Measurements from ENCODE around the gene DAPK1.

The DAPK1 gene

GRCh38 chr9:87641067-87641466 is 143.4 kb downstream of the DAPK1 start (continued):
- TF ChIP-seq SNAI2 (CRISPR knock-in tag; IDR thresholded peaks at IDR 0.05): no peak
- TF ChIP-seq RARB (CRISPR knock-in tag; IDR thresholded peaks at IDR 0.05): no peak
- TF ChIP-seq BACH2 (CRISPR knock-in tag; IDR thresholded peaks at IDR 0.05; ENCODE audit: borderline replicate concordance): no peak
- TF ChIP-seq ZC3H10 (CRISPR knock-in tag; IDR thresholded peaks at IDR 0.05): no peak
- TF ChIP-seq ZFP30 (CRISPR knock-in tag; IDR thresholded peaks at IDR 0.05): no peak
- TF ChIP-seq CSDC2 (CRISPR knock-in tag; IDR thresholded peaks at IDR 0.05): no peak

DNA sequence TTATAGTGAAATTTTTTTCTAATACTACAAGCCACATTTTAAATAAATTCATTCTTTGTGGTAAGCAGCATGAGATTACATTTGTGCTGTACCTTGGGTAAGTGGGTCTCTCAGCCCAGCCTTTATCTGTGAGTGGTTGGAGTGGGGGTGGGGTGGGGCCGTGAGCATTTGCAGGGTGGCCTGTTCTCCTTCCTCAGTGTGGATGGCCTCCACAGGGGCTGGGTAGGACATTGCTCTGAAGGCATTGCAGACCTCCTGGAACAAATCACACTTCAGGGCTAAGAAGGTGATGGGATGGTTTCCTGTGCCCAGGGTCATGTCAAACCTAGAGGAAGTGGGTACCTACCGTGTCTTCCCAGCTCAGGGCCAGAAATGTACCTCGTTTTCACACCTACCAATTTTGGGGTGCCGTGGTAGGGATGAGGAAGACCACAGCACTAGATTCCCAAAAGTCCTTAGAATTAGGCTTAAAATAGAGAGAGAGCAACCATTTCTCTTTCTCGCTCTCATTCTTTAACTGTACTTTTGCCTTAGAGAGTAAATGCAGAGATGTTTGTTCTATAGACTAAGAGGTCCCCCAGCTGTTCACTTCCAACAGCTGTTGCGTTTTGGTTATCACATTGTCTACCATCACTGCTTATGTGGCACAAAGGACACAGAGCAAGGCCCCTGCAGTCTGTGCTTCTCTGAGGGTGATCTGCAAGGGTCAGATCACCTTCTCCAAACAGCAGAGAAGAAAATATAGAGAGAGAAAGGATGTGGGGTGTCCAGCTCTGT is 144.9 kb downstream of the DAPK1 start:
- TF ChIP-seq CSDC2 (CRISPR knock-in tag; IDR thresholded peaks at IDR 0.05) (no peak), TCF4 (CRISPR knock-in tag; IDR thresholded peaks at IDR 0.05; ENCODE audit: borderline replicate concordance) (no peak), RARB (CRISPR knock-in tag; IDR thresholded peaks at IDR 0.05) (no peak), ARNTL (CRISPR knock-in tag; IDR thresholded peaks at IDR 0.05; ENCODE audit: borderline replicate concordance, low read depth) (no peak), ZC3H10 (CRISPR knock-in tag; IDR thresholded peaks at IDR 0.05) (no peak), SNAI2 (CRISPR knock-in tag; IDR thresholded peaks at IDR 0.05) (no peak), BACH2 (CRISPR knock-in tag; IDR thresholded peaks at IDR 0.05; ENCODE audit: borderline replicate concordance) (no peak), ISL1 (CRISPR knock-in tag; IDR thresholded peaks at IDR 0.05) (no peak), ZNF8 (CRISPR knock-in tag; IDR thresholded peaks at IDR 0.05) (no peak), ZFP3 (CRISPR knock-in tag; IDR thresholded peaks at IDR 0.05) (no peak), ESRRG (CRISPR knock-in tag; IDR thresholded peaks at IDR 0.05) (no peak), TOX (CRISPR knock-in tag; IDR thresholded peaks at IDR 0.05; ENCODE audit: borderline replicate concordance) (no peak), PPARA (CRISPR knock-in tag; IDR thresholded peaks at IDR 0.05; ENCODE audit: borderline replicate concordance) (no peak), ZNF565 (CRISPR knock-in tag; conservative IDR thresholded peaks at IDR 0.05; ENCODE audit: low read depth) (no peak), OSR1 (CRISPR knock-in tag; IDR thresholded peaks at IDR 0.05) (no peak), ZNF70 (CRISPR knock-in tag; IDR thresholded peaks at IDR 0.05) (no peak), PATZ1 (CRISPR knock-in tag; IDR thresholded peaks at IDR 0.05; ENCODE audit: borderline replicate concordance) (no peak), GLIS3 (CRISPR knock-in tag; IDR thresholded peaks at IDR 0.05) (no peak)
- TF ChIP-seq, protein P1, sequence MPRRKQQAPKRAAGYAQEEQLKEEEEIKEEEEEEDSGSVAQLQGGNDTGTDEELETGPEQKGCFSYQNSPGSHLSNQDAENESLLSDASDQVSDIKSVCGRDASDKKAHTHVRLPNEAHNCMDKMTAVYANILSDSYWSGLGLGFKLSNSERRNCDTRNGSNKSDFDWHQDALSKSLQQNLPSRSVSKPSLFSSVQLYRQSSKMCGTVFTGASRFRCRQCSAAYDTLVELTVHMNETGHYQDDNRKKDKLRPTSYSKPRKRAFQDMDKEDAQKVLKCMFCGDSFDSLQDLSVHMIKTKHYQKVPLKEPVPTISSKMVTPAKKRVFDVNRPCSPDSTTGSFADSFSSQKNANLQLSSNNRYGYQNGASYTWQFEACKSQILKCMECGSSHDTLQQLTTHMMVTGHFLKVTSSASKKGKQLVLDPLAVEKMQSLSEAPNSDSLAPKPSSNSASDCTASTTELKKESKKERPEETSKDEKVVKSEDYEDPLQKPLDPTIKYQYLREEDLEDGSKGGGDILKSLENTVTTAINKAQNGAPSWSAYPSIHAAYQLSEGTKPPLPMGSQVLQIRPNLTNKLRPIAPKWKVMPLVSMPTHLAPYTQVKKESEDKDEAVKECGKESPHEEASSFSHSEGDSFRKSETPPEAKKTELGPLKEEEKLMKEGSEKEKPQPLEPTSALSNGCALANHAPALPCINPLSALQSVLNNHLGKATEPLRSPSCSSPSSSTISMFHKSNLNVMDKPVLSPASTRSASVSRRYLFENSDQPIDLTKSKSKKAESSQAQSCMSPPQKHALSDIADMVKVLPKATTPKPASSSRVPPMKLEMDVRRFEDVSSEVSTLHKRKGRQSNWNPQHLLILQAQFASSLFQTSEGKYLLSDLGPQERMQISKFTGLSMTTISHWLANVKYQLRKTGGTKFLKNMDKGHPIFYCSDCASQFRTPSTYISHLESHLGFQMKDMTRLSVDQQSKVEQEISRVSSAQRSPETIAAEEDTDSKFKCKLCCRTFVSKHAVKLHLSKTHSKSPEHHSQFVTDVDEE (CRISPR knock-in tag; IDR thresholded peaks at IDR 0.05): no peak
- TF ChIP-seq, protein P2, sequence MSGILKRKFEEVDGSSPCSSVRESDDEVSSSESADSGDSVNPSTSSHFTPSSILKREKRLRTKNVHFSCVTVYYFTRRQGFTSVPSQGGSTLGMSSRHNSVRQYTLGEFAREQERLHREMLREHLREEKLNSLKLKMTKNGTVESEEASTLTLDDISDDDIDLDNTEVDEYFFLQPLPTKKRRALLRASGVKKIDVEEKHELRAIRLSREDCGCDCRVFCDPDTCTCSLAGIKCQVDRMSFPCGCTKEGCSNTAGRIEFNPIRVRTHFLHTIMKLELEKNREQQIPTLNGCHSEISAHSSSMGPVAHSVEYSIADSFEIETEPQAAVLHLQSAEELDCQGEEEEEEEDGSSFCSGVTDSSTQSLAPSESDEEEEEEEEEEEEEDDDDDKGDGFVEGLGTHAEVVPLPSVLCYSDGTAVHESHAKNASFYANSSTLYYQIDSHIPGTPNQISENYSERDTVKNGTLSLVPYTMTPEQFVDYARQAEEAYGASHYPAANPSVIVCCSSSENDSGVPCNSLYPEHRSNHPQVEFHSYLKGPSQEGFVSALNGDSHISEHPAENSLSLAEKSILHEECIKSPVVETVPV (CRISPR knock-in tag; IDR thresholded peaks at IDR 0.05): no peak
- no peak for ATAC-seq

GRCh38 chr9:87643107-87643650 is 145.5 kb downstream of the DAPK1 start:
- ATAC-seq: no peak

More at GRCh38 chr9:87643107-87643650, 145.5 kb downstream of the DAPK1 start:
- no peak for TF ChIP-seq ZFP30 (CRISPR knock-in tag; IDR thresholded peaks at IDR 0.05)
- TF ChIP-seq ISL1 (CRISPR knock-in tag; IDR thresholded peaks at IDR 0.05): no peak
- TF ChIP-seq BACH2 (CRISPR knock-in tag; IDR thresholded peaks at IDR 0.05; ENCODE audit: borderline replicate concordance): no peak
- TF ChIP-seq ZFP3 (CRISPR knock-in tag; IDR thresholded peaks at IDR 0.05): no peak

Data from SK-N-SH treated with all-trans-retinoic acid at 6 μM for 48 hours (cell line).